ENCODE results near the gene IGFALS.

DNA sequence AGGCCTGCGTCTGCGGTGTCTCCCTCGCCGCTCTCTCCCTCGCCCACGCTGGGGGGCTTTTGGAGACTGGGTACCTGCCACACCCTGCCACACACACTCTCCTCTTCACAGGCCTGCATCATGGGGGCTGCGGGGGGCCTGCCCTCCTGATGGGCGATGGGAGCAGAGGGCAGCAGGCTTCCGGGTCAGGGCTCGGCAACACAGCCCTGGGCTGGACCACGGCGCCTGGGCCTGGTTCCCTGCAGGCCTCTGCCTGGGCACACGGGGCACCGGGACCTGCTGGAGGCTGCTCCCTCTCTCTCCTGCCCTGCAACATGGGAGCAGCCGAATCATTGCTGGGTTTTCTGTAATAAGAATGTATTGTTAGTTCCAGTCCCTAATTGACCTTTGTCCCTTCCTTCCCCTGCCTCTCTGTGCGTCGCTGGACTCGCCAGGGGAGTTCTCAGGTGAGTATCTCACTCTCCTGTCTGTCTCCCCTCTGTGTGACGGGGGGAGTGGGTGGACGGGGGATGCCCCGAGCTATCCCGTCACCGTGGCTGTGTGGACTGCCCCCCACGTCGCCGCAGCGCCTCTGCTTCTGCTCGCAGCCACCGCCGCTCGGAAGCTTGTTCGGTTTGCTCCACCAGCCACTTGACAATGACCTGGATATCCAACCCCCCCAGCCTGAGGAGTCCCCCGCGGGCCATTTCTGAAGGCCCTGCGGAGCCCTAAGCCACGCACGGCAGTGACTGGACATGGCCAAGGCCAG, 35.6 kb downstream of the IGFALS start:
- TF ChIP-seq POLR2AphosphoS5 (IDR thresholded peaks at IDR 0.05) (no peak), POLR2A (IDR thresholded peaks at IDR 0.05) (no peak)

Measured in breast epithelium (tissue), 3 donors.